GM12873 (cell line): ENCODE data around the gene IL10RB.

ENCODE experiments used
- TF ChIP-seq, protein P1 (sequence below): IDR thresholded peaks from 2 replicates; pipeline ENCODE4 v1.5.1; 2012; ENCODE audit warnings: low read depth, mild to moderate bottlenecking, moderate library complexity, low read length, control low read depth; ENCODE audit not compliant: insufficient read depth; ENCODE audit errors: missing control alignments

Gene IL10RB

DNA sequence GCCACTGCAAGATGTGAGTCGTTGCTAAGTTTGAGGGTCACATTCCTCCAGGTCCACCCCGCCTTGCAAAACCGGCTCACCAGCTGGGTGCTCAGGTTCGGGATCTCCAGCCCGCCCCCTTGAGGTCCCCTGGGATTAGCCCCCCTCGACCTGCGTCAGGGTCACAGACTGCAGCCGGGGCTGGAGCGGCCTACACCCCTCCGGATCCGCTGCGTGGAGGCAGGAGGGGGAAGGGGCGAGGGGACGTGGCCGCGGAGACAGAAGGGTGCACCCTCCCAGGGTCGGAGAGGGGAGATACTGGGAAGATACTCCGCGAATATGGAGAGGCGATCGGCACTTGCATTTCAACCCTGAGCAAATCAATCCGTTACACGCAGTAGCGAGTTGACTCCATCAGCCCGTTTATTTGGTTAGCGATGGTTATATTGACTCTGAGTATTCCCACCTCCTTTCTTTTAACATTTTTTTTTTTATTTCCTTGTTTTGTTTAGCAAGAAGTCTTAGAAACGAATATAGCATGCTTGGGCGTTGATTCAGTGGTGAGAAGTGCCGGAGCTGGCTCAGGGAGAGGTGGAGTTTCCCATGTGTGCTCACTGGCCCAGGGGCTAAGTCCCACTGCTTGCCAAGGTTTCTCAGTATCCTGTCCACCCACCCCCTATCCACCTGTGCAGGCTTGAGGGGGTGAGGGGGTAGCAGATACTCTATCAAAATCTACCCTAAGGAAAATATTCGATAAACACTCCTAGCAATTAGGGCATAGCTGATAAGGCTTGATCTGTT is 35.4 kb upstream of the IL10RB start:
- TF ChIP-seq, protein P1, sequence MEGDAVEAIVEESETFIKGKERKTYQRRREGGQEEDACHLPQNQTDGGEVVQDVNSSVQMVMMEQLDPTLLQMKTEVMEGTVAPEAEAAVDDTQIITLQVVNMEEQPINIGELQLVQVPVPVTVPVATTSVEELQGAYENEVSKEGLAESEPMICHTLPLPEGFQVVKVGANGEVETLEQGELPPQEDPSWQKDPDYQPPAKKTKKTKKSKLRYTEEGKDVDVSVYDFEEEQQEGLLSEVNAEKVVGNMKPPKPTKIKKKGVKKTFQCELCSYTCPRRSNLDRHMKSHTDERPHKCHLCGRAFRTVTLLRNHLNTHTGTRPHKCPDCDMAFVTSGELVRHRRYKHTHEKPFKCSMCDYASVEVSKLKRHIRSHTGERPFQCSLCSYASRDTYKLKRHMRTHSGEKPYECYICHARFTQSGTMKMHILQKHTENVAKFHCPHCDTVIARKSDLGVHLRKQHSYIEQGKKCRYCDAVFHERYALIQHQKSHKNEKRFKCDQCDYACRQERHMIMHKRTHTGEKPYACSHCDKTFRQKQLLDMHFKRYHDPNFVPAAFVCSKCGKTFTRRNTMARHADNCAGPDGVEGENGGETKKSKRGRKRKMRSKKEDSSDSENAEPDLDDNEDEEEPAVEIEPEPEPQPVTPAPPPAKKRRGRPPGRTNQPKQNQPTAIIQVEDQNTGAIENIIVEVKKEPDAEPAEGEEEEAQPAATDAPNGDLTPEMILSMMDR: no peak

DNA sequence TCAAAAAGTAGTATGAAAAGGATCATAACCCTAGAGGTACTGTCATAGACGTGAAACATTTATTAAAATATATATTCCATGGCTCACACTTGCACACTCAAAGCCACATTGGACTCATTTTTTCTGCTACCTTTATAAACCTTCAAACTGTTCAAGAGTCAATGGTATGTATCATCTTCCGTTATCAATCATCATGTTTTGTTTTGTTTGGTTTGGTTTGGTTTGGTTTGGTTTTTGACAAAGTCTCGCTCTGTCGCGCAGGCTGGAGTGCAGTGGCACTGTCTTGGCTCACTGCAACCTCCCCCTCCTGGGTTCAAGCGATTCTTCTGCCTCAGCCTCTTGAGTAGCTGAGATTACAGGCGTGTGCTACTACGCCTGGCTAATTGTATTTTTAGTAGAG is 34.6 kb upstream of the IL10RB start:
- TF ChIP-seq, protein P1: no peak

- TF ChIP-seq, protein P1: no peak
These were observed 33.7 kb upstream of the IL10RB start for GRCh38 chr21:33232291-33233034.

- TF ChIP-seq, protein P1: no peak
These were observed 31.3 kb upstream of the IL10RB start for GRCh38 chr21:33234635-33235520.

DNA sequence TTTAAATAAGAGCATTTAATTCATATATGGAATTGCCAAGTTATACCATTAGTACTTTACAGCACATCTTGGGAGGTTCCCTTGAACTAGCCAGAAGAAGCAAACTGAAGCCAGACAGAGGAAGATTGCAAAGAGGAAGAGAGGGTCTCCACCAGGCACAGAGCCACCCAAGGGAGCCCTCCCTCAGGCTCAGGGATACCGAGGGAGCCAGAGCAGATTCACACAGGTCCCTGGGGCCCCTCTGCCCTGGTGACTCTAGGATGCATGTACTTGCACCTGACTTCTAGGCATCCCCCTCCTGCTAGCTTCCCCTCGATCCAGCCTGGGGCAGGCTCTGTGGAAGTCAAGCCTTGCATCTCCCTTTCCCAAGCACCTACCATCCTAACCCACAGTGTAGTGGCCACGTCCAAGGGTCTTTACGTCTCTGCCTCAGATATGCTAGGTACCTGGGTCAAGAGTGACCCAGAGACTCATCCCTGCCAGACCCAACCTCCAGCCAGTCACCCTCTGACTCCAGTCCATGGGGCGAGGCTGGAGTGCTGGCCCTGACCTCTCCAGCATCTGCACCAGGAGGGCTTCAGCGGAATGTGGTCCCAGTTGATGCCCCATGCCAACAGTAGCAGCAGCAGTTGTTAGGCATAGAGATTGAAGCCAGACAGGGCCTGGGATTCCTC is 30.0 kb upstream of the IL10RB start:
- TF ChIP-seq, protein P1: no peak

GRCh38 chr21:33236766-33237165 is 29.4 kb upstream of the IL10RB start:
- TF ChIP-seq, protein P1: no peak
